Measurements from ENCODE around the gene TTC33. TPM values are rescaled to one million over a fixed set of nuclear protein-coding genes. Genes with fewer than 3 reads are reported as not detected.
A peak's percentile ranks its signal among the peaks of the same experiment; 100 is the strongest.

TTC33 gene
- total RNA-seq, 4 donors from 2014 or later = 5.0 to 12.6 (median 7.0) TPM

DNA sequence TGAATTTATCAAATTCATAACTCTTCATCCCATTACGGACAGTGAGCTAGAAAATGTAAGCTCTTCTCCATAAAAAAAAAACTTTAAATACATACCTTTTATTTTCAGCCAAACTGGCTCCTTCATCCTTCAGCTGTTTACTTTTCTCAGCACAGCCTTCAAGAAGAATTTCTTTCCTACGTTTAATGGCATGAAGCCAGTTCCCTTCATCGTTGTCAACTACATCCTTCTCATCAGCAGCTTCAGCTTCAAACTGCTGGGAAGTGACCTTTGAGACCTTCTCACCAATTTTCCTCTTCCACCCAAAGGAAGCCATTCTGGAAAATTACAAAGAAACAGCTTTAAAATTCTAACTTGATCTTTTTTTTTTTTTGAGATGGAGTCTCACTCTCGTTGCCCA is 9.1 kb downstream of the TTC33 start:
- 39 to 47% methylated on average over 4 of the region's 4 CpGs for WGBS, 2 donors
- Histone ChIP-seq H3K9me3 (no peaks in the 10 kb centered on the region), H3K4me3 (no peak overlapping the region), H3K27me3 (no peaks in the 10 kb centered on the region), H3K27ac (no peak overlapping the region), H3K4me1 (peaks cover 0 to 11% (median 0%) of the 10 kb centered on the region in 3 donors), H3K36me3 (peaks cover 0 to 17% (median 0%) of the 10 kb centered on the region in 3 donors)
- intact Hi-C loops (cut with DNase I) = no loop called here
- no peak for TF ChIP-seq POLR2A (IDR thresholded peaks at IDR 0.05)
- TF ChIP-seq CTCF (IDR thresholded peaks at IDR 0.05) = no peak
- DNase-seq = no peak

DNA sequence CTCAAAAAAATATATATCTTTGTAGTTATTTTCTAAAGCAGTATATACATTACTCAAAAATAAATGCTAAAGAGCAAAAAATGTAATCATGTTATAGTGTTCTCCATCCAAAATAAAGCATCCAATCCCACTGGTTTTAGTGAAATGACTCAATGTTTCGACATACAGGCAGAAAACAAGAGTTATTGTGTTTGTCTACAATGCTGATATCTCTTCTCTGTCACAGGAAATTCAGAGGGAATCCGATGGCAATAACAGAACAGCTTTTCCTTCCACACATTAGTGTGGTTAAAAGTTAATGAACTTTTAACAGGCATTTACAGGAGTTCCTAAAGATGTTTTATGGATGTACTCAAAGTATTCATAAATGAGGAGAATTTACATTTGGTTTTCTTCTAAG is 12.0 kb downstream of the TTC33 start:
- H3K4me3 ChIP-seq = no peak overlapping the region
- H3K36me3 ChIP-seq = peaks cover 0 to 46% (median 0%) of the 10 kb centered on the region in 3 donors
- no peak for TF ChIP-seq CTCF (IDR thresholded peaks at IDR 0.05)
- TF ChIP-seq POLR2A (IDR thresholded peaks at IDR 0.05) = no peak
- intact Hi-C loops (cut with DNase I) = no loop called here
- no peaks in the 10 kb centered on the region for H3K27me3 ChIP-seq
- peaks cover 0 to 11% (median 0%) of the 10 kb centered on the region in 3 donors for H3K4me1 ChIP-seq
- no peak overlapping the region for H3K27ac ChIP-seq
- WGBS, 2 donors = 88 to 95% methylated on average over 2 of the region's 2 CpGs
- H3K9me3 ChIP-seq = no peaks in the 10 kb centered on the region
- DNase-seq = no peak

- Histone ChIP-seq H3K4me3 (no peak overlapping the region), H3K9me3 (no peaks in the 10 kb centered on the region), H3K4me1 (peaks cover 0 to 19% (median 0%) of the 10 kb centered on the region in 3 donors), H3K27me3 (no peaks in the 10 kb centered on the region), H3K27ac (no peak overlapping the region), H3K36me3 (peaks cover 0 to 40% (median 0%) of the 10 kb centered on the region in 3 donors)
- DNase-seq = no peak
- intact Hi-C loops (cut with DNase I) = no loop called here
- TF ChIP-seq POLR2A (IDR thresholded peaks at IDR 0.05) (no peak), CTCF (IDR thresholded peaks at IDR 0.05) (no peak)
Measured at GRCh38 chr5:40738502-40738901, 17.3 kb downstream of the TTC33 start.

DNA sequence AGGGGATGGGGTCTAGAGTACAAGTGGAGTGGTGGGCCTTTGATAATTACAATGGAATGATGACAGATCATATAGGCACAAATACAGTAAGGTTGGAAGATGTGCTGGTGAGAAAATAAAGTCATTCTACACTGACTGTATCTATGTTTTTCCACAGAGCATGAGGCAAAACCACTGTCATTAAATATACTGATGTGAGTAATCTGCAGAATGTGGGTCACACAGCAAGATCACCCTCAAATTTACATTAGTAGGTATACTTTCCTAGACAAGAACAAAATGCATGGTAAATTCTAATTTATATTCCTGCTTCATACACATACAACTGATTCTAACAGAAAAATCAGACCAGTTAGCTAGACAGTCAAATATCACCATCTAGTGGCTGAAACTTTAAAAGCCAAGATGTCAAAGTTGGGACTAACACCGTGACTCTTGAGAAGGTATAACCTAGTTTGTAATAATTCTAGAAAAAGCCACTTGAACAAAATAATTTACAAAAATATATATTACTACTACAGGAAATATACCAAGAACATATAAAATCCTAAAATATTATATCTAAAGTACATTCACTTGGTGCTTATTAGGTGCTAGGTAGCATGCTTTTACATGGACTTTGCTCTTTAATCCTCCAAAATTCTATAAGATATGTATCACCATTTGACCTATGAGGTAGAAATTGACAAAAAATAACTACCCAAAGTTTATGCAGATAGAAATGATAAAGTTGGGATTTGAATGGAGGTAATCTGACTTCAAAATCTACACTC is 19.5 kb downstream of the TTC33 start:
- Histone ChIP-seq H3K4me3 (no peak overlapping the region), H3K27me3 (no peaks in the 10 kb centered on the region), H3K27ac (no peak overlapping the region), H3K9me3 (no peaks in the 10 kb centered on the region), H3K4me1 (peaks cover 0 to 22% (median 0%) of the 10 kb centered on the region in 3 donors), H3K36me3 (peaks cover 0 to 29% (median 0%) of the 10 kb centered on the region in 3 donors)
- no peak for DNase-seq
- intact Hi-C loops (cut with DNase I) = no loop called here
- peak; percentile 27 to 76 (median 63) for TF ChIP-seq CTCF (IDR thresholded peaks at IDR 0.05)
- no peak for TF ChIP-seq POLR2A (IDR thresholded peaks at IDR 0.05)
- 0 to 7% methylated on average over 1 of the region's 1 CpG for WGBS, 2 donors

- DNase-seq = no peak
- Histone ChIP-seq H3K36me3 (peaks cover 0 to 22% (median 0%) of the 10 kb centered on the region in 3 donors), H3K27ac (no peak overlapping the region), H3K4me1 (peaks cover 0 to 22% (median 0%) of the 10 kb centered on the region in 3 donors), H3K27me3 (no peaks in the 10 kb centered on the region), H3K9me3 (no peaks in the 10 kb centered on the region), H3K4me3 (no peak overlapping the region)
- intact Hi-C loops (cut with DNase I) = no loop called here
- no peak for TF ChIP-seq POLR2A (IDR thresholded peaks at IDR 0.05)
Measured at GRCh38 chr5:40735609-40736008, 20.2 kb downstream of the TTC33 start.
